ENCODE data around the gene RAD51B.

GRCh38 chr14:68738559-68738958, 919.0 kb downstream of the RAD51B start:
- TF ChIP-seq CTCF (IDR thresholded peaks at IDR 0.05) (no peak), POLR2A (IDR thresholded peaks at IDR 0.05) (no peak), EP300 (IDR thresholded peaks at IDR 0.05) (no peak)

All from ovary (tissue), 3 donors.